Gastrocnemius medialis (tissue), 4 donors: ENCODE results near the gene TENM3.

ENCODE experiments used
- CTCF ChIP-seq, 5 experiments: fragments of 450-650 bp in 3 of 5; fragments of 200-600 bp in 2 of 5; sonication (generic) in 2 of 5; IDR thresholded peaks in 4 of 5; conservative IDR thresholded peaks in 1 of 5; 1 replicate in 4 of 5; 2 replicates in 1 of 5; pipeline ENCODE4 v1.5.1; 2016 to 2019; ENCODE audit warnings: antibody characterized with exemption in 5 of 5, mild to moderate bottlenecking in 3 of 5, moderate library complexity in 3 of 5
- POLR2A ChIP-seq, 2 donors: fragments of 450-650 bp; IDR thresholded peaks; one replicate each; pipeline ENCODE4 v1.6.1; 2017; ENCODE audit warnings: antibody characterized with exemption in 2 of 2, mild to moderate bottlenecking in 2 of 2, moderate library complexity in 2 of 2

GRCh38 chr4:182554736-182555135 is 311.5 kb downstream of the TENM3 start:
- TF ChIP-seq CTCF (IDR thresholded peaks at IDR 0.05 in 4 of 5, conservative IDR thresholded peaks at IDR 0.05 in 1 of 5) (no peak), POLR2A (IDR thresholded peaks at IDR 0.05) (no peak)
